SJCRH30 (cell line): Measurements from ENCODE around the gene MATCAP1. TPM values are rescaled to one million over a fixed set of nuclear protein-coding genes. Genes with fewer than 3 reads are reported as not detected.

Experiments
- DNase-seq, 2 experiments: peaks; one replicate each; pipeline ENCODE4 v3.0.0-alpha.2; 2015 to 2020
- H3K27ac ChIP-seq: fragments of 250-450 bp; sonication (Bioruptor Pico); 2 replicates; pipeline ENCODE4 v1.5.1; 2020; ENCODE audit warnings: mild to moderate bottlenecking, moderate library complexity
- H3K27me3 ChIP-seq: fragments of 250-450 bp; sonication (Bioruptor Pico); 2 replicates; pipeline ENCODE4 v1.5.1; 2020; ENCODE audit warnings: mild to moderate bottlenecking, moderate library complexity
- H3K36me3 ChIP-seq: fragments of 250-450 bp; sonication (Bioruptor Pico); 2 replicates; pipeline ENCODE4 v1.5.1; 2020; ENCODE audit warnings: mild to moderate bottlenecking, moderate library complexity
- H3K4me1 ChIP-seq: fragments of 250-450 bp; sonication (Bioruptor Pico); 2 replicates; pipeline ENCODE4 v1.5.1; 2020; ENCODE audit warnings: mild to moderate bottlenecking, moderate library complexity
- H3K4me3 ChIP-seq: fragments of 250-450 bp; sonication (Bioruptor Pico); 2 replicates; pipeline ENCODE4 v1.5.1; 2020; ENCODE audit warnings: mild to moderate bottlenecking, moderate library complexity
- H3K9me3 ChIP-seq: fragments of 250-450 bp; sonication (Bioruptor Pico); replicated peaks from 2 replicates; pipeline ENCODE4 v1.5.1; 2020; ENCODE audit warnings: mild to moderate bottlenecking, moderate library complexity
- total RNA-seq: library from RNA; depleted of rRNA; stranded (reverse); fragments of >200 nt; shearing (Covaris generic); gene quantifications from 2 replicates; pipeline ENCODE4 v1.2.3, GENCODE V29; 2014; rRNA removed

MATCAP1 gene
- total RNA-seq, 1 experiment from 2014 or later: 23.8 TPM

- no peak overlapping the region for H3K4me3 ChIP-seq
- H3K36me3 ChIP-seq: peaks cover 78% of the 10 kb centered on the region
- H3K27me3 ChIP-seq: no peaks in the 10 kb centered on the region
Measured at GRCh38 chr16:67141391-67141790, 42.4 kb downstream of the MATCAP1 start.

GRCh38 chr16:67137605-67138004, 46.2 kb downstream of the MATCAP1 start:
- Histone ChIP-seq H3K4me1 (no peaks in the 10 kb centered on the region), H3K36me3 (peaks cover 77% of the 10 kb centered on the region), H3K9me3 (no peaks in the 10 kb centered on the region), H3K27me3 (no peaks in the 10 kb centered on the region), H3K27ac (no peak overlapping the region), H3K4me3 (no peak overlapping the region)
- no peak for DNase-seq

More at GRCh38 chr16:67141391-67141790, 42.4 kb downstream of the MATCAP1 start:
- no peaks in the 10 kb centered on the region for H3K9me3 ChIP-seq
- H3K4me1 ChIP-seq: no peaks in the 10 kb centered on the region
- no peak overlapping the region for H3K27ac ChIP-seq
- DNase-seq: no peak

GRCh38 chr16:67129422-67129821, 54.3 kb downstream of the MATCAP1 start:
- Histone ChIP-seq H3K27me3 (no peaks in the 10 kb centered on the region), H3K36me3 (peaks cover 26% of the 10 kb centered on the region), H3K4me3 (no peak overlapping the region), H3K9me3 (no peaks in the 10 kb centered on the region), H3K4me1 (no peaks in the 10 kb centered on the region), H3K27ac (no peak overlapping the region)
- no peak for DNase-seq

GRCh38 chr16:67128887-67129286, 54.9 kb downstream of the MATCAP1 start:
- no peaks in the 10 kb centered on the region for H3K9me3 ChIP-seq
- H3K4me1 ChIP-seq: no peaks in the 10 kb centered on the region
- H3K27me3 ChIP-seq: no peaks in the 10 kb centered on the region
- no peak for DNase-seq
- H3K4me3 ChIP-seq: no peak overlapping the region
- H3K27ac ChIP-seq: no peak overlapping the region
- peaks cover 21% of the 10 kb centered on the region for H3K36me3 ChIP-seq

GRCh38 chr16:67128417-67128816, 55.3 kb downstream of the MATCAP1 start:
- no peaks in the 10 kb centered on the region for H3K4me1 ChIP-seq
- peaks cover 21% of the 10 kb centered on the region for H3K36me3 ChIP-seq
- no peak overlapping the region for H3K27ac ChIP-seq
- DNase-seq: no peak
- H3K9me3 ChIP-seq: no peaks in the 10 kb centered on the region
- H3K27me3 ChIP-seq: no peaks in the 10 kb centered on the region
- H3K4me3 ChIP-seq: no peak overlapping the region

Other genes with a start within 250 kb of the MATCAP1 start
- 135 and 146 TPM in 2 replicates for gene CIAO2B, start 249.6 kb downstream of the MATCAP1 start, total RNA-seq
- 25.2 and 25.7 TPM in 2 replicates for gene CES2, start 248.4 kb downstream of the MATCAP1 start, total RNA-seq
- gene CES3, start 222.7 kb downstream of the MATCAP1 start, total RNA-seq: 0.08 TPM in 2 replicates
- gene CES4A, start 195.4 kb downstream of the MATCAP1 start, total RNA-seq: not detected in 2 replicates
- 136 and 151 TPM in 2 replicates for gene CBFB, start 154.8 kb downstream of the MATCAP1 start, total RNA-seq
- gene PHAF1, start 74.0 kb downstream of the MATCAP1 start, total RNA-seq: 39.5 and 45.2 TPM in 2 replicates
- gene B3GNT9, start 33.0 kb downstream of the MATCAP1 start, total RNA-seq: 13.1 and 14.6 TPM in 2 replicates
- gene TRADD, start 24.1 kb downstream of the MATCAP1 start, total RNA-seq: 4.8 and 6.1 TPM in 2 replicates
- 4.0 and 5.7 TPM in 2 replicates for gene FBXL8, start 24.0 kb downstream of the MATCAP1 start, total RNA-seq
- gene HSF4, start 19.2 kb downstream of the MATCAP1 start, total RNA-seq: 2.8 and 4.9 TPM in 2 replicates
- 13.3 and 14.1 TPM in 2 replicates for gene NOL3, start 13.4 kb downstream of the MATCAP1 start, total RNA-seq
- 1.5 and 2.0 TPM in 2 replicates for gene EXOC3L1, start 6.2 kb upstream of the MATCAP1 start, total RNA-seq
- 134 and 141 TPM in 2 replicates for gene E2F4, start 8.2 kb upstream of the MATCAP1 start, total RNA-seq
- gene ELMO3, start 15.2 kb upstream of the MATCAP1 start, total RNA-seq: 0.84 and 1.8 TPM in 2 replicates
- gene TMEM208, start 43.2 kb upstream of the MATCAP1 start, total RNA-seq: 32.1 and 33.0 TPM in 2 replicates
- gene FHOD1, start 63.5 kb upstream of the MATCAP1 start, total RNA-seq: 20.7 and 23.2 TPM in 2 replicates
- gene SLC9A5, start 65.0 kb upstream of the MATCAP1 start, total RNA-seq: 1.4 and 1.7 TPM in 2 replicates
- 0.33 TPM in 1 of 2 replicates, not detected in the other for gene PLEKHG4, start 95.6 kb upstream of the MATCAP1 start, total RNA-seq
- gene KCTD19, start 142.8 kb upstream of the MATCAP1 start, total RNA-seq: 0.04 TPM in 1 of 2 replicates, not detected in the other
- gene LRRC36, start 142.9 kb upstream of the MATCAP1 start, total RNA-seq: not detected in 2 replicates
- 34.6 and 38.3 TPM in 2 replicates for gene TPPP3, start 209.5 kb upstream of the MATCAP1 start, total RNA-seq
- gene ZDHHC1, start 232.5 kb upstream of the MATCAP1 start, total RNA-seq: 0.10 TPM in 1 of 2 replicates, not detected in the other
- 0.61 and 1.1 TPM in 2 replicates for gene HSD11B2, start 247.2 kb upstream of the MATCAP1 start, total RNA-seq